Stimulated activated CD8-positive, alpha-beta memory T cell treated with anti-CD3 and anti-CD28 coated beads, Interleukin-2, amount 100 ng/mL, for 48 hours (primary cell): Measurements from ENCODE around the gene LPCAT2.
"Not testable (repeated sequence)": the region's sequence is repeated elsewhere in the genome, so short reads cannot be mapped to it uniquely, and the experiment has no call there.

Source experiments
- DNase-seq, 2 donors: peaks; one replicate each; pipeline ENCODE4 v3.0.0-alpha.2; 2020; ENCODE audit warnings: low read depth in 2 of 2

Gene LPCAT2

GRCh38 chr16:55592306-55592705 is 83.4 kb downstream of the LPCAT2 start:
- DNase-seq, result no peak

GRCh38 chr16:55597928-55598327 is 89.1 kb downstream of the LPCAT2 start:
- no peak for DNase-seq

- DNase-seq, result no peak
Observed at GRCh38 chr16:55605754-55606336, 97.0 kb downstream of the LPCAT2 start.

GRCh38 chr16:55613613-55614335 is 104.9 kb downstream of the LPCAT2 start:
- no peak for DNase-seq

GRCh38 chr16:55615071-55615470 is 106.2 kb downstream of the LPCAT2 start:
- DNase-seq, result no peak

GRCh38 chr16:55615670-55616069 is 106.8 kb downstream of the LPCAT2 start:
- DNase-seq, result not testable (repeated sequence)

- no peak for DNase-seq
Observed at GRCh38 chr16:55621771-55622170, 112.9 kb downstream of the LPCAT2 start.

GRCh38 chr16:55622272-55622671 is 113.4 kb downstream of the LPCAT2 start:
- no peak for DNase-seq

GRCh38 chr16:55622930-55623561 is 114.2 kb downstream of the LPCAT2 start:
- DNase-seq, result no peak

- DNase-seq, result no peak
Observed at GRCh38 chr16:55623640-55624039, 114.8 kb downstream of the LPCAT2 start.

GRCh38 chr16:55624696-55625095 is 115.8 kb downstream of the LPCAT2 start:
- no peak for DNase-seq

- DNase-seq, result no peak
Observed at GRCh38 chr16:55625843-55626242, 117.0 kb downstream of the LPCAT2 start.

GRCh38 chr16:55628306-55628968 is 119.6 kb downstream of the LPCAT2 start:
- no peak for DNase-seq

- no peak for DNase-seq
Observed at GRCh38 chr16:55630774-55631173, 121.9 kb downstream of the LPCAT2 start.

- no peak for DNase-seq
Observed at GRCh38 chr16:55632259-55632658, 123.4 kb downstream of the LPCAT2 start.

GRCh38 chr16:55634193-55634592 is 125.3 kb downstream of the LPCAT2 start:
- DNase-seq, result no peak
